GM12872 (cell line): ENCODE results near the gene EPOP.

Experiments used
- TF ChIP-seq, protein P1 (sequence below): IDR thresholded peaks from 3 replicates; pipeline ENCODE4 v1.5.1; 2011; ENCODE audit warnings: low read depth, mild to moderate bottlenecking, low read length, moderate library complexity; ENCODE audit not compliant: insufficient read depth

EPOP gene

DNA sequence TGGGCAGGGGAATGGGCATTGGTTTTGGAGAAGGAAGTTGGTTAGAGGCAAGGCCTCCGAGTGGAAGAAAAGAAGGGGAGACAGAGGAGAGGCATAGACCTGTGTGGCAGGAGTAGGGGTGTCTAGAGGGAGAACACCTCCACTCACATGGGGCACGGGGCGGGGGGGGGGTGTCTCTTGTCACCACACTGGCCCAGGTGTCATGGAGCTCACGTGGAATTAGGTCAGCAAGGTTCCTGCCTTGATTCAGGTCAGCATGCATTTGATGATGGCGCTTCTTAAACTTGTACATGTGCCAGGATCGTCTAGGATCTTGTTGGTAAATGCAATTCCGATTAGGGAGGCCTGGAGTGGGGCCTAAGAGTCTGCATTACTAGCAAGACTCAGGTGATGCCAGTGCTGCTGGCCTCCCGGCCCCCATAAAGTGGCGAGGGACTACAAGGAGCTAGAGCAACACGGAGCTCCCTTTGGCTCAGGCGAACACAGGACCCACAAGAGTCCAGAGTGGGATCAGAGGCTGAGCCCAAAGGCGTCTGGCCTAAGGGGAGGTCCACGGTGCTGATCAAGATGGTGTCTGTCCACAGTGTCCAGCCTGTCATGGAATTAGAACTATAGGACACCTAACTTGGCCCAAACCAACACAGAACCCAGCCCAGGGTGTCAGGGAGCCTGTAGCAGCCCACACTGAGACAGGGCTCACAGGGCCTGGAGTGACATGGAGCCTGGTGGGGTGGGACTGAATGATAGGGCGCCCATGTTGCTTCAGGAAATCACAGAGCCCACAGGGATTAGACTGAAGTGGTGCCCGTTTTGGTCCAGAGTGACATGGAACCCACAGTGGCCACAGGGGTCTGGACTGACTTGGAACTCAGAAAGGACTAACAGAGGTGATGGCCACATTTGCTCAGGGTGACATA lies 16.7 kb downstream of the EPOP start:
- TF ChIP-seq, protein P1, sequence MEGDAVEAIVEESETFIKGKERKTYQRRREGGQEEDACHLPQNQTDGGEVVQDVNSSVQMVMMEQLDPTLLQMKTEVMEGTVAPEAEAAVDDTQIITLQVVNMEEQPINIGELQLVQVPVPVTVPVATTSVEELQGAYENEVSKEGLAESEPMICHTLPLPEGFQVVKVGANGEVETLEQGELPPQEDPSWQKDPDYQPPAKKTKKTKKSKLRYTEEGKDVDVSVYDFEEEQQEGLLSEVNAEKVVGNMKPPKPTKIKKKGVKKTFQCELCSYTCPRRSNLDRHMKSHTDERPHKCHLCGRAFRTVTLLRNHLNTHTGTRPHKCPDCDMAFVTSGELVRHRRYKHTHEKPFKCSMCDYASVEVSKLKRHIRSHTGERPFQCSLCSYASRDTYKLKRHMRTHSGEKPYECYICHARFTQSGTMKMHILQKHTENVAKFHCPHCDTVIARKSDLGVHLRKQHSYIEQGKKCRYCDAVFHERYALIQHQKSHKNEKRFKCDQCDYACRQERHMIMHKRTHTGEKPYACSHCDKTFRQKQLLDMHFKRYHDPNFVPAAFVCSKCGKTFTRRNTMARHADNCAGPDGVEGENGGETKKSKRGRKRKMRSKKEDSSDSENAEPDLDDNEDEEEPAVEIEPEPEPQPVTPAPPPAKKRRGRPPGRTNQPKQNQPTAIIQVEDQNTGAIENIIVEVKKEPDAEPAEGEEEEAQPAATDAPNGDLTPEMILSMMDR = no peak

DNA sequence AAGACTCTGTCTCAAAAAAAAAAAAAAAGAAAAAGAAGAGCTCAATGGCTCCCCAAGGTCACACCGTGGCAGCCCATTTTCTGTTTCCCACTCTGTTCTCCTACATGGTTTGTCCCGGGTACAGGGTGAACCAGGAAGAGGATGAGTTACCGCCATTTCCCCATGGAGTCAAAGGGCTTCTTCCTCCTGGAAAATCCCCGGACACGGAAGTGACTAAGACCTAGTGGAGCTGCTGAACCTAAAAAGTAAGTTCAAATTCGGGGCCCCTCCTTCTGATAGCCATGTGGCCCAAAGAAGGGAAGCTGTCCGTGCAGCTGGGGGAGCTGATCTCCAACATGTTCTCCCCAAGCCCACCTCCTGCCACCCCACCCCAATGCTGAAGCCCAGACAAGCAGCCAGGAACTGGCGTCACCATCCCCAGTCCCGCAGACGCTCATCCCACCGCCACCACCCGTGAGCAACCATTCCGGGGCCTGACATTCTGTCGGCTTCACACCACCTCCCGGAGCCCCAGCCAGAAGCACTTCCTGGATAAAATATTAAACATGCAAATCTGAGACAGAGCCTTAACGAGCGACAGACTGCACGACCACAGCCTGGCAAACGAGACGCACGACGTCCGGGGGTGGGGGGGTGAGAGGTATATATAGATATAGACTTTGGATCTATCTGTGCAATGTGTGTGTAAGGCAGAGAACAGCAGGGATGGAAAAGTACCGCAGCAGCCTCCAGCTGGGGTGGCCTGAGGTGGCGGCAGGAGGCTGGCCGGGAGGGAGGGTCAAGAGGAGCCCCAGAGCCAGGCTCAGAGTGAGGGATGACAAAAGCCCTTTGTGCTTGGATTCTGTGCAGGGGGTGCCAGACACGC lies 17.6 kb downstream of the EPOP start:
- TF ChIP-seq, protein P1 = no peak

DNA sequence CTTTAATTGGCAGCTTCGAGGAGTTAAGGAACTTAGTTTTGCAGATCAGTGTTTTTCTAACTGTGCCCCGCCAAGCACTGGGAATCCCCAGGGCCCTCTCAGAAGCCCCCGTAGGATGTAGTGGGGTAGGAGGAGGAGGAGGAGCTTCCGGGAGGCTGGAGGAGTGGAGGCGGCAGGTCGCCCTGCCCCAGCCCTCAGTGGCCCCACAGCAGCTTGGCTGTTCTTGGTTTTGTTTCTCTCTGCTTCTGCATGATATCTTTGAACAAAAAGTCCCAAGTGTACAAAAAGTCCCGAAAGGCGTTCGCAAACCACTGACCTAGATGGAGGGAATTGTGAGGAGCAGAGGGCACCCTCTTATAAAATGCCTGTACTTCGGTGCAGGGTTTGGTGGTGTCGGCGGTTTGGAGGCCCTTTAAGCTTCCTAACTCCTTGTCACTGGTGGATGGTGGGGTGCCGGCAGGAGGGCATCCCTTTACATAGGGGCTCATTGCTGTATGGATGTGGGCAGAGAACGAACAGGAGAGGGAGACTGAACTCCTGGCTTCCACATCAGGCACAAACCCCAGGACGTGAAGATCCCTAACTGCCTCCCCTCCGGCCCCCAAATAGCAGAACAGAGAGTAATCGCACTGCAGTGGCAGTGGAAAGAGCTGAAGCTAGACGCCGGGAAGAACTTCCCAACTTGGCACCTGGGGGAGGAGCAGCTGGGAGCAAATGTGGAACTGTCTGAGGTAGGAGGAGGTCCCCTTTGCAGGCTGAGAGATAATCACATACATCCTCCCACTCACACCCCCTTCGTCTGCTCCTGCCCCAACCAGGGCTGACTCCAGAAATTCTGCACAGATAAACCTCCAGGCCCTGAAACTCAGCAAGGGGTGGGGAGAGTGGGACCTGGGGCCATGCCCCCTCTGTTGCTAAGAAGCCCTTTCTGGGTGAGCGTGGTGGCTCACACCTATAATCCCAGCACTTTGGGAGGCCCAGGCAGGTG lies 20.1 kb downstream of the EPOP start:
- TF ChIP-seq, protein P1 = no peak

DNA sequence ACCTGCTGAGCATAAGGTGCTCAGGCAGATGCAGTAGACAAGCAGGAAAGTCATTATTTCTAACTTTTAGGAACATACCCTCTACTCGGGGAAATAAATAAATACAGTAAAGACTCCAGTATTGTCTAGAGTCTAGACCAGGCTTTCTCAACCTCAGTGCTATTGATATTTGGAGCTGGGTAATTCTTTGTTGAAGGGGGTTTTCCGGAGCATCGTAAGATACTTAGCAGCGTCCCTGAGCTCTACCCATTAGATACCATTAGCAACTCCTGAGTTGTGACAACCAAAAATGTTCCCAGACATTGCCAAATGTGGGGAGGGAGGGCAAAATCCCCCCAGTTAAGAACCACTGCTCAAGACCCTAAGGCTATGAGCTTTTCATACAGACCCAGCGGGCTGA lies 21.1 kb downstream of the EPOP start:
- TF ChIP-seq, protein P1 = no peak

DNA sequence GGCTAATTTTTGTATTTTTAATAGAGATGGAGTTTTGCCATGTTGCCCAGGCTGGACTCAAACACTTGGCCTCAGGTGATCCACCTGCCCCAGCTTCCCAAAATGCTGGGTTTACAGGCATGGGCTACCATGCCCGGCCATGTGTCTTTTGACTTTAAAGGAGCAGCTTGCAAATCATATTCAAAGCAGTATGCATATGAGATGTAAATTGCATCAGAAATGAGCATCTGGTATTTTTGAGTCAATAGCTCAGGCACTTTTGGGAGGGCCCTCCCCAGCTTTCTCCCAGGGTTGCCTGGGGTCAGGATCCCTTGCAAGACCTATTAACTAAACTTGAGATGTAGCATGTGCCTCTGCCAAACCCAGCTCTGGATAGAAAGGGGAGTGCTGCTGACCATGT lies 21.5 kb downstream of the EPOP start:
- TF ChIP-seq, protein P1 = no peak

DNA sequence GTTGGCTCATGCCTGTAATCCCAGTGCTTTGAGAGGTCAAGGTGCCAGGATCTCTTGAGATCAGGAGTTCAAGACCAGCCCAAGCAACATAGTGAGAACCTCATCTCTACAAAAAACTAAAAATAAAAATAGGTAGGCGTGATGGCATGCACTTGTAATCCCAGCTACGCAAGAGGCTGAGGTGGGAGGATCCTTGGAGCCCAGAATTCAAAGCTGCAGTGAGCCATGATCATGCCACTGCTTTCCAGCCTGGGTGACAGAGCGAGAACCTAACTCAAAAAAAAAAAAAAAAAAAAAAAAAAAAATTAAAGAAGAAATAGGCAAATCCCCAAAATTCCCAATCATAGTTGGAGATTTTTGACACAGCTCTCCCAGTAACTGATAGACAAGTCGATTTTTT lies 36.8 kb downstream of the EPOP start:
- TF ChIP-seq, protein P1 = no peak
